Prostate gland (tissue), 2 donors: ENCODE data around the gene FCRL4. TPM values are rescaled to one million over a fixed set of nuclear protein-coding genes. Genes with fewer than 3 reads are reported as not detected.
A peak's percentile ranks its signal among the peaks of the same experiment; 100 is the strongest.

ENCODE experiments used
- DNase-seq: peaks from one replicate; pipeline ENCODE4 v3.0.0-alpha.2; 2019; ENCODE audit warnings: low spot score
- H3K27ac ChIP-seq, 2 donors: fragments of 200-600 bp; sonication (generic); 2 replicates each; pipeline ENCODE4 v1.5.1; 2017 to 2019
- H3K27me3 ChIP-seq: fragments of 200-600 bp; sonication (generic); replicated peaks from 2 replicates; pipeline ENCODE4 v1.5.1; 2019; ENCODE audit not compliant: insufficient read depth
- H3K36me3 ChIP-seq, 2 donors: fragments of 200-600 bp; sonication (generic); 1 replicate in 1 of 2; 2 replicates in 1 of 2; pipeline versions ENCODE4 v1.5.1 to v1.8.1; 2017 to 2019
- H3K4me1 ChIP-seq: fragments of 200-600 bp; sonication (generic); replicated peaks from 2 replicates; pipeline ENCODE4 v1.5.1; 2019
- H3K4me3 ChIP-seq, 2 donors: fragments of 200-600 bp; sonication (generic); 2 replicates each; pipeline ENCODE4 v1.5.1; 2017 to 2019
- H3K9me3 ChIP-seq: fragments of 200-600 bp; sonication (generic); 2 replicates; pipeline ENCODE4 v1.5.1; 2017
- CTCF ChIP-seq, 4 experiments: fragments of 200-600 bp in 2 of 4; fragments of 450-650 bp in 2 of 4; sonication (generic) in 2 of 4; IDR thresholded peaks; 1 replicate in 3 of 4; 2 replicates in 1 of 4; pipeline ENCODE4 v1.5.1; 2016 to 2019; ENCODE audit warnings: antibody characterized with exemption in 4 of 4, mild to moderate bottlenecking in 2 of 4, moderate library complexity in 2 of 4
- POLR2A ChIP-seq: fragments of 450-650 bp; IDR thresholded peaks from one replicate; pipeline ENCODE4 v1.6.1; 2016; ENCODE audit warnings: antibody characterized with exemption, mild to moderate bottlenecking
- POLR2AphosphoS5 ChIP-seq: sonication (generic); formaldehyde crosslinking; IDR thresholded peaks from one replicate; pipeline ENCODE4 v1.6.1; 2017; ENCODE audit warnings: antibody characterized with exemption
- WGBS: methylation state at CpG from one replicate; pipeline ENCODE4 v1.1.5; 2018; 5-methylcytosine and 5-hydroxymethylcytosine counted together
- intact Hi-C: fragments of 100-400 bp; cut with DNase I; formaldehyde crosslinking; loops from one replicate; pipeline ENCODE4 v1.14.2; 2022
- total RNA-seq, 2 donors: library from RNA; depleted of rRNA; stranded (reverse); fragments of >200 nt; gene quantifications; one replicate each; pipeline ENCODE4 v1.1.0, GENCODE V29; 2016

Gene FCRL4
- total RNA-seq, 2 donors from 2014 or later, result 0.28 TPM; not detected in 1

DNA sequence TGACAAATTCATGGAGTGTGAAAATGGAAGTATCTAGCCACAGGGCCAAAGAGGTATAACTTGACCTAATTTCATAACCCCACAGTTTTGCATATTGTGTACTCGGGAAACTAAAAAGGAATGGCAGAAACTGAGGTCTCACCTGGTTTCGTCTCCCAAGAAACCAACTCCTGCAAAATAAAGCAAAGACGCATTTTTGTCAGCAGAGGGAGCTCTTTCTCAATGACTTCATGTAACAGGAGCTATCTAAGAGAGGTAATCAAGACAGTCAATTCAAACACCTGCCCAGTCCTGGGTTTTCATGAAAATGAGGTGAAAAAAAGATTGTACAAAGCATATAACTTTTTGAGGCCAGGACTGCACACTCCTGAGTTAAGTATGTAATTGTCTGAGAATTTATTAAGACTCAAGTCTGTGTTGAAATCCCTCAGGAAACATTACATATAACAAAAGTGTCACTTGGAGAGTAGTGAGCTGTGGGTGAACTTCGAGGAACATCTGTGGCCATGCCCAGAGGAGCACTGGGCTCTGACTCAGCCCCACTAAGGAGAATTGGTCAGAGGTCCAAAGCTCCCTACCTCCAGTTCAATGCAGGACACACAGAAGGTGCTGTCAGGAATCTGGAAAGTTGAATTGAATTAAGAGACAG, 17.6 kb downstream of the FCRL4 start:
- TF ChIP-seq POLR2AphosphoS5, result no peak
- TF ChIP-seq CTCF (IDR thresholded peaks at IDR 0.05), result peak in 3 of 4 experiments; percentile 36 to 50 (median 42)
- TF ChIP-seq POLR2A, result no peak
- Histone ChIP-seq H3K36me3 (no peaks in the 10 kb centered on the region), H3K4me3 (no peak overlapping the region), H3K4me1 (no peaks in the 10 kb centered on the region), H3K27ac (no peak overlapping the region), H3K27me3 (no peaks in the 10 kb centered on the region), H3K9me3 (no peaks in the 10 kb centered on the region)
- 13% methylated on average over 4 of the region's 4 CpGs for WGBS
- intact Hi-C loops, result no loop called here
- no peak for DNase-seq

GRCh38 chr1:157577420-157577819, 20.5 kb downstream of the FCRL4 start:
- intact Hi-C loops, result no loop called here
- 81% methylated on average over 3 of the region's 3 CpGs for WGBS
- H3K4me1 ChIP-seq, result no peaks in the 10 kb centered on the region
- H3K36me3 ChIP-seq, result no peaks in the 10 kb centered on the region
- DNase-seq, result no peak
- H3K27ac ChIP-seq, result no peak overlapping the region
- H3K4me3 ChIP-seq, result no peak overlapping the region
- no peaks in the 10 kb centered on the region for H3K9me3 ChIP-seq
- H3K27me3 ChIP-seq, result no peaks in the 10 kb centered on the region
- TF ChIP-seq POLR2AphosphoS5 (no peak), POLR2A (no peak), CTCF (IDR thresholded peaks at IDR 0.05) (no peak)

DNA sequence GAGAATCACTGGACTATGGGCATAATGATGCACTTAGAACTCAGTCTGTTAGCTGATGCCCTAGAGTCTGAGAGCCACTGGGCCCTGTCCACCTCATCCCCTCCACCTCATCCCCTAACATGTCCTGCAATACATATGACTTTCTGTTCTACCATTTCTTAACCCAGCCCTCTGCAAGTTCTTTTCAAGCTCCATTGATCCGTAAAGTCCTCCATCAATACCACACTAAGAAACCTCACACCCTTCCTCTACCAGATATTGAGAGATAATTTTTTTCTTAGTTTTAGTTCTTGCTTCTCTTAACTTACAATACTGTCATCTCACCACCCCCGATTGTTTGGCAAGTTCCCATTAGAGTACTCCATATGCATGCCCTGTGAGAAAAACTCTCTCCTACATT, 22.1 kb downstream of the FCRL4 start:
- WGBS, result 94% methylated on average over 2 of the region's 2 CpGs
- TF ChIP-seq POLR2AphosphoS5, result no peak
- TF ChIP-seq POLR2A, result no peak
- no peak for TF ChIP-seq CTCF (IDR thresholded peaks at IDR 0.05)
- H3K4me1 ChIP-seq, result no peaks in the 10 kb centered on the region

DNA sequence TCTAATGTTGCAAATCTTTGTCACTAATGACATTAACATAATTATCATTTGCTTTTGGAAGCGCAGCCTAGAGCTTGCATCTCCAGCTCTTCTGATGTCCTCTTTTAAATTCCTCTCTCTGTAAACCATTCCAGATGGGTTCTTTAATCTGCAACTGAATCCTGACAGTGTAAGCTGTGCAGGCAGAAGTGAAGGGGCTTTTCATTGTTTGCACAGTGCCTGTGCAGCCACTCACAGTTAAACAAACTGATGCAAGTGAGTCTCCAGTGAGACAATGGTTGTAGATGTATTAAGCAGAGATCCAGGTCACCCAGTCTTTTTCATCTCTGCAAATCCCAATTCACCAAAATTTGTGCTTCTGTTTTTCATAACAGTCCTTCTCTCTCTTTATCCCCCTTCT, 23.0 kb downstream of the FCRL4 start:
- 17% methylated on average over 1 of the region's 1 CpG for WGBS
- no peak for TF ChIP-seq CTCF (IDR thresholded peaks at IDR 0.05)
- TF ChIP-seq POLR2AphosphoS5, result no peak
- no peak for TF ChIP-seq POLR2A
- intact Hi-C loops, result no loop called here
- no peaks in the 10 kb centered on the region for H3K36me3 ChIP-seq
- H3K27me3 ChIP-seq, result no peaks in the 10 kb centered on the region
- no peak overlapping the region for H3K27ac ChIP-seq
- no peak for DNase-seq
- no peaks in the 10 kb centered on the region for H3K4me1 ChIP-seq
- no peaks in the 10 kb centered on the region for H3K9me3 ChIP-seq
- H3K4me3 ChIP-seq, result no peak overlapping the region

More for the DNA sequence above, 22.1 kb downstream of the FCRL4 start:
- DNase-seq, result no peak
- Histone ChIP-seq H3K4me3 (no peak overlapping the region), H3K9me3 (no peaks in the 10 kb centered on the region), H3K27me3 (no peaks in the 10 kb centered on the region), H3K27ac (no peak overlapping the region), H3K36me3 (no peaks in the 10 kb centered on the region)
- intact Hi-C loops, result no loop called here
